Measurements from ENCODE around the gene GPRIN2. TPM values are rescaled to one million over a fixed set of nuclear protein-coding genes. Genes with fewer than 3 reads are reported as not detected.

GPRIN2 gene
- total and polyA plus RNA-seq, 2 donors from 2014 or later: 8.5 to 12.6 TPM

- no peak for FAIRE-seq
- Histone ChIP-seq H3K27ac (ENCODE audit: low read depth in 2 of 2, low read length in 2 of 2) (no peak overlapping the region), H3K9me3 (ENCODE audit: control insufficient read depth in 2 of 3, insufficient read depth in 1 of 3, low read length in 3 of 3) (no peaks in the 10 kb centered on the region), H3K4me3 (ENCODE audit: low read length in 3 of 3) (no peak overlapping the region), H3K36me3 (ENCODE audit: control insufficient read depth in 2 of 3, insufficient read depth in 3 of 3, low read length in 3 of 3) (no peaks in the 10 kb centered on the region), H3K4me1 (ENCODE audit: control insufficient read depth in 2 of 3, insufficient read depth in 2 of 3, low read depth in 1 of 3, low read length in 3 of 3) (peaks cover 7 to 9% (median 7%) of the 10 kb centered on the region in 3 donors), H3K27me3 (ENCODE audit: control insufficient read depth, insufficient read depth, low read length) (no peaks in the 10 kb centered on the region), H3K9ac (ENCODE audit: low read length in 3 of 3) (no peak overlapping the region)
- DNase-seq: peak in 2 of 5 donors; percentile 50 to 72
- intact Hi-C loops (cut with DNase I): no loop called here
- no peak for TF ChIP-seq CTCF (IDR thresholded peaks at IDR 0.05; ENCODE audit: borderline replicate concordance, extremely low read depth, insufficient read depth)
These were observed 12.7 kb downstream of the GPRIN2 start for GRCh38 chr10:46543466-46544377.

- DNase-seq (peak in 2 of 5 donors; percentile 52), FAIRE-seq (no peak)
- Histone ChIP-seq H3K9ac (ENCODE audit: low read length in 3 of 3) (no peak overlapping the region), H3K9me3 (ENCODE audit: control insufficient read depth in 2 of 3, insufficient read depth in 1 of 3, low read length in 3 of 3) (no peaks in the 10 kb centered on the region), H3K36me3 (ENCODE audit: control insufficient read depth in 2 of 3, insufficient read depth in 3 of 3, low read length in 3 of 3) (no peaks in the 10 kb centered on the region), H3K4me3 (ENCODE audit: low read length in 3 of 3) (no peak overlapping the region), H3K27me3 (ENCODE audit: control insufficient read depth, insufficient read depth, low read length) (no peaks in the 10 kb centered on the region), H3K27ac (ENCODE audit: low read depth in 2 of 2, low read length in 2 of 2) (no peak overlapping the region), H3K4me1 (ENCODE audit: control insufficient read depth in 2 of 3, insufficient read depth in 2 of 3, low read depth in 1 of 3, low read length in 3 of 3) (peaks cover 7 to 9% (median 7%) of the 10 kb centered on the region in 3 donors)
- intact Hi-C loops (cut with DNase I): no loop called here
- no peak for TF ChIP-seq CTCF (IDR thresholded peaks at IDR 0.05; ENCODE audit: borderline replicate concordance, extremely low read depth, insufficient read depth)
These were observed 13.6 kb downstream of the GPRIN2 start for GRCh38 chr10:46542567-46543465.

GRCh38 chr10:46541735-46542566, 14.5 kb downstream of the GPRIN2 start:
- DNase-seq (peak in 2 of 5 donors; percentile 65 to 69), FAIRE-seq (no peak)
- Histone ChIP-seq H3K27ac (ENCODE audit: low read depth in 2 of 2, low read length in 2 of 2) (no peak overlapping the region), H3K4me3 (ENCODE audit: low read length in 3 of 3) (peak overlapping the region in 1 of 3 donors; percentile 26), H3K4me1 (ENCODE audit: control insufficient read depth in 2 of 3, insufficient read depth in 2 of 3, low read depth in 1 of 3, low read length in 3 of 3) (peaks cover 7 to 9% (median 7%) of the 10 kb centered on the region in 3 donors), H3K27me3 (ENCODE audit: control insufficient read depth, insufficient read depth, low read length) (no peaks in the 10 kb centered on the region), H3K9me3 (ENCODE audit: control insufficient read depth in 2 of 3, insufficient read depth in 1 of 3, low read length in 3 of 3) (no peaks in the 10 kb centered on the region), H3K9ac (ENCODE audit: low read length in 3 of 3) (no peak overlapping the region), H3K36me3 (ENCODE audit: control insufficient read depth in 2 of 3, insufficient read depth in 3 of 3, low read length in 3 of 3) (no peaks in the 10 kb centered on the region)
- intact Hi-C loops (cut with DNase I): no loop called here
- TF ChIP-seq CTCF (IDR thresholded peaks at IDR 0.05; ENCODE audit: borderline replicate concordance, extremely low read depth, insufficient read depth): no peak
